Vagina (tissue), 2 donors: Measurements from ENCODE around the gene EBNA1BP2. TPM values are rescaled to one million over a fixed set of nuclear protein-coding genes. Genes with fewer than 3 reads are reported as not detected.
A peak's percentile ranks its signal among the peaks of the same experiment; 100 is the strongest.
"Not testable (repeated sequence)": the region's sequence is repeated elsewhere in the genome, so short reads cannot be mapped to it uniquely, and the experiment has no call there.

ENCODE experiments used
- DNase-seq, 2 donors: peaks; one replicate each; pipeline ENCODE4 v3.0.0-alpha.2; 2017; ENCODE audit errors: extremely low spot score in 2 of 2
- H3K27ac ChIP-seq: fragments of 200-600 bp; sonication (generic); one replicate; pipeline ENCODE4 v1.5.1; 2019
- H3K27me3 ChIP-seq: fragments of 200-600 bp; sonication (generic); one replicate; pipeline ENCODE4 v1.5.1; 2019
- H3K36me3 ChIP-seq, 2 donors: fragments of 200-600 bp; sonication (generic); one replicate each; pipeline ENCODE4 v1.5.1; 2017 to 2019
- H3K4me1 ChIP-seq: fragments of 200-600 bp; sonication (generic); one replicate; pipeline ENCODE4 v1.5.1; 2019
- H3K4me3 ChIP-seq, 2 donors: fragments of 200-600 bp; sonication (generic); 1 replicate in 1 of 2; 2 replicates in 1 of 2; pipeline ENCODE4 v1.5.1; 2016 to 2019
- H3K9me3 ChIP-seq: fragments of 200-600 bp; sonication (generic); one replicate; pipeline ENCODE4 v1.5.1; 2019
- CTCF ChIP-seq, 3 experiments: fragments of 450-650 bp in 2 of 3; fragments of 200-600 bp in 1 of 3; sonication (generic) in 1 of 3; IDR thresholded peaks; one replicate each; pipeline ENCODE4 v1.5.1; 2017 to 2019; ENCODE audit warnings: antibody characterized with exemption in 3 of 3, mild to moderate bottlenecking in 2 of 3, moderate library complexity in 2 of 3
- POLR2A ChIP-seq, 2 donors: fragments of 450-650 bp; IDR thresholded peaks; one replicate each; pipeline ENCODE4 v1.6.1; 2017; ENCODE audit warnings: antibody characterized with exemption in 2 of 2, mild to moderate bottlenecking in 2 of 2, moderate library complexity in 2 of 2
- POLR2AphosphoS5 ChIP-seq, 2 donors: sonication (generic); formaldehyde crosslinking; IDR thresholded peaks; one replicate each; pipeline ENCODE4 v1.9.0; 2017; ENCODE audit warnings: antibody characterized with exemption in 2 of 2, mild to moderate bottlenecking in 2 of 2, low read depth in 1 of 2; ENCODE audit not compliant: insufficient read depth in 1 of 2
- intact Hi-C: fragments of 100-400 bp; cut with DNase I; formaldehyde crosslinking; loops from one replicate; pipeline ENCODE4 v1.15.1; 2023
- microRNA-seq: library from miRNA; unstranded; fragments of <30 nt; microRNA quantifications from one replicate; pipeline ENCODE4, GENCODE V29; 2017; ENCODE audit warnings: borderline number of aligned reads, borderline replicate concordance
- small RNA-seq: library from RNA; depleted of rRNA; stranded (forward); fragments of <200 nt; gene quantifications from one replicate; pipeline ENCODE3, GENCODE V24; 2016
- total RNA-seq: library from RNA; depleted of rRNA; stranded (reverse); fragments of >200 nt; gene quantifications from one replicate; pipeline ENCODE4 v1.2.3, GENCODE V29; 2016

EBNA1BP2 gene
- total RNA-seq, 1 donor from 2014 or later = 43.5 TPM

- Histone ChIP-seq H3K4me1 (no peaks in the 10 kb centered on the region), H3K4me3 (no peak overlapping the region), H3K27me3 (no peaks in the 10 kb centered on the region), H3K27ac (no peak overlapping the region), H3K9me3 (no peaks in the 10 kb centered on the region), H3K36me3 (no peaks in the 10 kb centered on the region)
- DNase-seq = no peak
- TF ChIP-seq CTCF (IDR thresholded peaks at IDR 0.05) = no peak
- TF ChIP-seq POLR2A (IDR thresholded peaks at IDR 0.05) = no peak
- no peak for TF ChIP-seq POLR2AphosphoS5 (IDR thresholded peaks at IDR 0.05; ENCODE audit: insufficient read depth in 1 of 2, low read depth in 1 of 2)
- intact Hi-C loops = no loop called here
Observed at GRCh38 chr1:43123031-43123430, 49.1 kb downstream of the EBNA1BP2 start.

GRCh38 chr1:43121256-43121900 lies 50.7 kb downstream of the EBNA1BP2 start:
- Histone ChIP-seq H3K27ac (peak overlapping the region; percentile 29), H3K4me1 (no peaks in the 10 kb centered on the region), H3K36me3 (no peaks in the 10 kb centered on the region), H3K4me3 (peak overlapping the region in 1 of 2 donors; percentile 27), H3K9me3 (no peaks in the 10 kb centered on the region), H3K27me3 (no peaks in the 10 kb centered on the region)
- intact Hi-C loops = no loop called here
- TF ChIP-seq POLR2AphosphoS5 (IDR thresholded peaks at IDR 0.05; ENCODE audit: insufficient read depth in 1 of 2, low read depth in 1 of 2) = no peak
- no peak for TF ChIP-seq CTCF (IDR thresholded peaks at IDR 0.05)
- no peak for TF ChIP-seq POLR2A (IDR thresholded peaks at IDR 0.05)
- DNase-seq = no peak

DNA sequence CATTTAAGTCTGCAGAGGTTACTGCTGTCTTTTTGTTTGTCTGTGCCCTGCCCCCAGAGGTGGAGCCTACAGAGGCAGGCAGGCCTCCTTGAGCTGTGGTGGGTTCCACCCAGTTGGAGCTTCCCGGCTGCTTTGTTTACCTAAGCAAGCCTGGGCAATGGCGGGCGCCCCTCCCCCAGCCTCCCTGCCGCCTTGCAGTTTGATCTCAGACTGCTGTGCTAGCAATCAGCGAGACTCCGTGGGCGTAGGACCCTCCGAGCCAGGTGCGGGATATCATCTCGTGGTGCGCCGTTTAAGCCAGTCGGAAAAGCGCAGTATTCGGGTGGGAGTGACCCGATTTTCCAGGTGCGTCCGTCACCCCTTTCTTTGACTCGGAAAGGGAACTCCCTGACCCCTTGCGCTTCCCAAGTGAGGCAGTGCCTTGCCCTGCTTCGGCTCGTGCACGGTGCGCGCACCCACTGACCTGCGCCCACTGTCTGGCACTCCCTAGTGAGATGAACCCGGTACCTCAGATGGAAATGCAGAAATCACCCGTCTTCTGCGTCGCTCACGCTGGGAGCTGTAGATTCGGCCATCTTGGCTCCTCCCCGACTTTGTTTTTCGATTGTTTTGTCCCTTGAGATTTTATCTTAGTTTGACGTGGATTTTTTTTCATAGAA lies 52.0 kb downstream of the EBNA1BP2 start:
- H3K27me3 ChIP-seq, H3K27ac ChIP-seq, H3K9me3 ChIP-seq, H3K4me1 ChIP-seq, intact Hi-C loops, H3K36me3 ChIP-seq, DNase-seq: not testable (repeated sequence)
- H3K4me3 ChIP-seq = peak overlapping the region in 1 of 2 donors; percentile 27
- TF ChIP-seq POLR2AphosphoS5 (IDR thresholded peaks at IDR 0.05; ENCODE audit: insufficient read depth in 1 of 2, low read depth in 1 of 2) = peak in 1 of 2 donors; percentile 25

Small RNA genes lying within 50 kb of the gene (microRNA-seq; reads per million reads assigned to microRNA genes)
- gene MIR6733 = not detected

Small RNA genes lying within 50 kb of the gene (small RNA-seq; reads per million reads assigned to genes)
- not detected for gene RNA5SP46

Other genes starting within 250 kb of the EBNA1BP2 start
- 286 TPM for gene SLC2A1, start 213.4 kb downstream of the EBNA1BP2 start, total RNA-seq
- not detected for gene CFAP57, start within 50 bp of the EBNA1BP2 start, total RNA-seq
- 1.2 TPM for gene TMEM125, start 97.7 kb upstream of the EBNA1BP2 start, total RNA-seq
- 2.2 TPM for gene C1orf210, start 113.3 kb upstream of the EBNA1BP2 start, total RNA-seq
- gene TIE1, start 128.7 kb upstream of the EBNA1BP2 start, total RNA-seq = 36.1 TPM
- gene MPL, start 165.5 kb upstream of the EBNA1BP2 start, total RNA-seq = not detected
- gene CDC20, start 186.7 kb upstream of the EBNA1BP2 start, total RNA-seq = 11.0 TPM
- gene ELOVL1, start 195.7 kb upstream of the EBNA1BP2 start, total RNA-seq = 62.1 TPM
- 33.6 TPM for gene MED8, start 217.5 kb upstream of the EBNA1BP2 start, total RNA-seq
- gene SZT2, start 217.6 kb upstream of the EBNA1BP2 start, total RNA-seq = 42.5 TPM